DOHH2 (cell line): ENCODE measurements around the gene SDHB.

Experiments used
- H3F3A ChIP-seq: fragments of 200-600 bp; sonication (generic), shearing (Covaris generic); 2 replicates; pipeline ENCODE4 v1.6.0; 2016; ENCODE audit warnings: antibody characterized with exemption, mild to moderate bottlenecking; ENCODE audit not compliant: control insufficient read depth, insufficient read depth
- H3K27ac ChIP-seq: fragments of 200-600 bp; sonication (generic); 2 replicates; pipeline ENCODE4 v1.5.1; 2014; ENCODE audit warnings: low read depth, mild to moderate bottlenecking, low read length, moderate library complexity
- H3K27me3 ChIP-seq: fragments of 200-600 bp; sonication (generic); 2 replicates; pipeline ENCODE4 v1.6.1; 2014; ENCODE audit warnings: mild to moderate bottlenecking, low read length, mixed read lengths; ENCODE audit not compliant: control insufficient read depth
- H3K36me3 ChIP-seq: fragments of 200-600 bp; sonication (generic); 2 replicates; pipeline ENCODE4 v1.6.1; 2014; ENCODE audit warnings: mild to moderate bottlenecking, low read length, moderate library complexity, mixed read lengths; ENCODE audit not compliant: control insufficient read depth
- H3K4me1 ChIP-seq: fragments of 200-600 bp; sonication (generic); 2 replicates; pipeline ENCODE4 v1.6.1; 2014; ENCODE audit warnings: mild to moderate bottlenecking, low read length, mixed read lengths; ENCODE audit not compliant: control insufficient read depth
- H3K4me2 ChIP-seq: fragments of 200-600 bp; sonication (generic); 2 replicates; pipeline ENCODE4 v1.6.0; 2014; ENCODE audit warnings: mild to moderate bottlenecking, low read length, moderate library complexity
- H3K4me3 ChIP-seq: fragments of 200-600 bp; sonication (generic); 2 replicates; pipeline ENCODE4 v1.5.1; 2014; ENCODE audit warnings: mild to moderate bottlenecking, low read length, mixed read lengths
- H3K79me2 ChIP-seq: fragments of 200-600 bp; sonication (generic); 2 replicates; pipeline ENCODE4 v1.6.1; 2014; ENCODE audit warnings: mild to moderate bottlenecking, low read length, mixed read lengths; ENCODE audit not compliant: control insufficient read depth
- H3K9me2 ChIP-seq: fragments of 200-600 bp; sonication (generic); replicated peaks from 2 replicates; pipeline ENCODE4 v1.6.1; 2014; ENCODE audit warnings: mild to moderate bottlenecking, low read length, mixed read lengths; ENCODE audit not compliant: control insufficient read depth
- H3K9me3 ChIP-seq: fragments of 200-600 bp; sonication (generic); 2 replicates; pipeline ENCODE4 v1.6.1; 2014; ENCODE audit warnings: antibody characterized with exemption, low read length, mixed read lengths; ENCODE audit not compliant: control insufficient read depth, insufficient read depth
- H4K20me1 ChIP-seq: fragments of 200-600 bp; sonication (generic); 2 replicates; pipeline ENCODE4 v1.6.0; 2014; ENCODE audit warnings: low read depth, mild to moderate bottlenecking, antibody characterized with exemption, low read length, moderate library complexity; ENCODE audit not compliant: control insufficient read depth, insufficient read depth
- CTCF ChIP-seq: fragments of 200-600 bp; sonication (generic); IDR thresholded peaks from one replicate; pipeline ENCODE4 v1.5.1; 2014; ENCODE audit warnings: antibody characterized with exemption, mild to moderate bottlenecking, low read depth, low read length; ENCODE audit not compliant: poor library complexity, severe bottlenecking
- EZH2phosphoT487 ChIP-seq: fragments of 200-600 bp; sonication (generic); IDR thresholded peaks from 2 replicates; pipeline ENCODE4 v1.6.1; 2017; ENCODE audit warnings: borderline replicate concordance, mild to moderate bottlenecking, antibody characterized with exemption, low read length, moderate library complexity, mixed read lengths

Gene SDHB

GRCh38 chr1:17059391-17060305 lies 5.8 kb upstream of the SDHB start:
- Histone ChIP-seq H3K27me3 (no peaks in the 10 kb centered on the region; the same call in 1 of the 2 replicates), H3K4me3 (peak overlapping the region; percentile 33), H3K9me3 (no peaks in the 10 kb centered on the region), H3K79me2 (no peaks in the 10 kb centered on the region), H4K20me1 (no peaks in the 10 kb centered on the region), H3F3A (no peaks in the 10 kb centered on the region; the same call in 1 of the 2 replicates), H3K4me2 (peak overlapping the region; percentile 62), H3K9me2 (no peaks in the 10 kb centered on the region), H3K4me1 (peaks cover 18% of the 10 kb centered on the region), H3K36me3 (no peaks in the 10 kb centered on the region), H3K27ac (no peak overlapping the region)
- TF ChIP-seq EZH2phosphoT487 (no peak), CTCF (peak; percentile 79)

GRCh38 chr1:17056551-17056950 lies 2.7 kb upstream of the SDHB start:
- no peak for TF ChIP-seq CTCF
- no peak for TF ChIP-seq EZH2phosphoT487
- H3K9me3 ChIP-seq, result no peaks in the 10 kb centered on the region
- H3K27me3 ChIP-seq, result no peaks in the 10 kb centered on the region; the same call in 1 of the 2 replicates
- H3K4me1 ChIP-seq, result peaks cover 25% of the 10 kb centered on the region
- peaks cover 23% of the 10 kb centered on the region for H3K79me2 ChIP-seq
- no peak overlapping the region for H3K4me3 ChIP-seq
- H3F3A ChIP-seq, result no peaks in the 10 kb centered on the region; the same call in 1 of the 2 replicates
- peaks cover 10% of the 10 kb centered on the region for H3K36me3 ChIP-seq
- no peak overlapping the region for H3K27ac ChIP-seq
- no peaks in the 10 kb centered on the region for H3K9me2 ChIP-seq
- H4K20me1 ChIP-seq, result peaks cover 6% of the 10 kb centered on the region; the same call in 1 of the 2 replicates
- H3K4me2 ChIP-seq, result no peak overlapping the region

DNA sequence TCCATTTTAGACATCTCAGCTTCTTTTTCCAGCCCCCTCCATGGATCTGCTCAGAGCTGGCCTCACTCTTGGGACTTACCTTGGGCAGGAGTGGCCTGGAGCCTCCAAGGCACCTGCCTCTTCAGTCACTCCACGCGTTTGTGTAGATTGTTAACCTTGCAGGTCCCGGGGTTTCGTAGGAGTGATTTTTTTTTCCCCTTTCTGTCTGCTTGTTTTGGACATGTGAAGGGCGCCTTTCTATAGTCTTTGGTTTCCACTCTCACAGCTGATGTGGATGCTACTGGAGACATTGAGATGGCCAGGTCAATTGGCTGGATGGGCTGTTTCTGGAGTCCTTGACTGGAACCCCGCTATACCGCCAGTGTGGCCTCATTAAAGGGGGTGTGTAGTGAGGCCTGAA lies 2.0 kb upstream of the SDHB start:
- peaks cover 31% of the 10 kb centered on the region for H3K79me2 ChIP-seq
- H3F3A ChIP-seq, result no peaks in the 10 kb centered on the region; the same call in 1 of the 2 replicates
- no peaks in the 10 kb centered on the region for H3K9me2 ChIP-seq
- no peak overlapping the region for H3K27ac ChIP-seq
- no peak for TF ChIP-seq CTCF
- TF ChIP-seq EZH2phosphoT487, result no peak
- no peaks in the 10 kb centered on the region for H3K9me3 ChIP-seq
- no peak overlapping the region for H3K4me3 ChIP-seq
- peaks cover 25% of the 10 kb centered on the region for H3K4me1 ChIP-seq
- no peak overlapping the region for H3K4me2 ChIP-seq
- H3K36me3 ChIP-seq, result peaks cover 17% of the 10 kb centered on the region
- no peaks in the 10 kb centered on the region; the same call in 1 of the 2 replicates for H3K27me3 ChIP-seq
- H4K20me1 ChIP-seq, result peaks cover 6% of the 10 kb centered on the region; the same call in 1 of the 2 replicates
